OCI-LY7 (cell line): ENCODE data around the gene RTKN.
"Not testable (repeated sequence)": the region's sequence is repeated elsewhere in the genome, so short reads cannot be mapped to it uniquely, and the experiment has no call there.

Source experiments
- CTCF ChIP-seq: fragments of 200-600 bp; sonication (generic); conservative IDR thresholded peaks from 2 replicates; pipeline ENCODE4 v1.5.1; 2014; ENCODE audit warnings: mild to moderate bottlenecking, antibody characterized with exemption, low read length, moderate library complexity, mixed read lengths
- EZH2phosphoT487 ChIP-seq: fragments of 200-600 bp; sonication (generic); IDR thresholded peaks from 2 replicates; pipeline ENCODE4 v1.6.1; 2018; ENCODE audit warnings: low read depth, borderline replicate concordance, mild to moderate bottlenecking, mixed run types, antibody characterized with exemption, low read length, moderate library complexity, mixed read lengths

DNA sequence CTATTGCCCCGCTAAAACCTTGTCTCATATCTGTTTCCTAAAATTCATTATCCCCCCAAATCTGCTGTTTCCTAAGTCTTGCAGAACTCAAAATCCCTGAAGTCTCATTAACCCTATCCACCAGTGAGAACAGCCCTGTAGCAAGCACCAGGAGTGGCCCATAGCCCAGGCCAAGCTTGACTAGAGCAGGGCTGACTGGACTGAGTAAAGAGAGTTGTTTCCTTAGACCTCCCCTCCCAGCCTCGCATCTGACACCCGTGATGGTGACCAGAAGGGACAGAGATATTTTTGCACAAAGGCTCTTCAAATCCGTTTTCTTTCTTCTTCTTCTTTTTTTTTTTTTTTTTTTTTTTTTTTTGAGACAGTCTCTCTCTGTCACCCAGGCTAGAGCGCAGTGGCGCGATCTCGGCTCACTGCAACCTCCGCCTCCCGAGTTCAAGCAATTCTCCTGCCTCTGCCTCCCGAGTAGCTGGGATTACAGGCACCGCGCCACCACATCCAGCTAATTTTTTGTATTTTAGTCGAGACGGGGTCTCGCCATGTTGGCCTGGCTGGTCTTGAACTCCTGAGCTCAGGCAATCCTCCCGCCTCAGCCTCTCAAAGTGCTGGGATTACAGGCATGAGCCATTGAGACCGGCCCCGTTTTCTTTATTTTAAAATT, 21.2 kb downstream of the RTKN start:
- not testable (repeated sequence) for TF ChIP-seq CTCF, EZH2phosphoT487
